Smooth muscle cell of the umbilical artery (primary cell): ENCODE measurements around the gene PCDHB12. TPM values are rescaled to one million over a fixed set of nuclear protein-coding genes. Genes with fewer than 3 reads are reported as not detected.

Experiments
- total RNA-seq: library from RNA; depleted of rRNA; stranded (reverse); fragments of >200 nt; gene quantifications from 2 replicates; pipeline ENCODE4 v1.2.3, GENCODE V29; 2014

Gene PCDHB12
- 0.05 and 0.30 TPM in 2 replicates for total RNA-seq

DNA sequence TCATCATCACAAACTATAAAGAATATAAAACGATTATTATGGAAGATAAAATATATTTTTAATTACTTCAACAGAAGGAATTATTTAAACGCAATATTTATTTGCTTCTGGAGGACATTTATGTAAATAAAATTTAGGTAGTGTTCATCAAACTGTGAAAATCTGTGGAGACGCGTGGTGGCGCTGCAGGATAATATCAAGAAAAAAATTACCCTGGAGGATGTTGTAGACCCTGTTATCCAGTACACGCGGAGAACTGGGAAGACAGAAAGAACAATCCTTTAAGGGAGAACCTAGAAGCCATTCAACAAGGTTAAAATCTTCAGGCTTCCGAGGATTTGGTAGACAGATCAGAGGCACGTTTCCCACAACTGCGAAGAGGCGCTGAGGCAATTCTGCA lies at the start of gene PCDHB12:
Gene PCDHB12, plus strand, starts transcription at position 242 of the 400 bp plus-strand sequence. CDS start 189 bp downstream, outside the sequence.

DNA sequence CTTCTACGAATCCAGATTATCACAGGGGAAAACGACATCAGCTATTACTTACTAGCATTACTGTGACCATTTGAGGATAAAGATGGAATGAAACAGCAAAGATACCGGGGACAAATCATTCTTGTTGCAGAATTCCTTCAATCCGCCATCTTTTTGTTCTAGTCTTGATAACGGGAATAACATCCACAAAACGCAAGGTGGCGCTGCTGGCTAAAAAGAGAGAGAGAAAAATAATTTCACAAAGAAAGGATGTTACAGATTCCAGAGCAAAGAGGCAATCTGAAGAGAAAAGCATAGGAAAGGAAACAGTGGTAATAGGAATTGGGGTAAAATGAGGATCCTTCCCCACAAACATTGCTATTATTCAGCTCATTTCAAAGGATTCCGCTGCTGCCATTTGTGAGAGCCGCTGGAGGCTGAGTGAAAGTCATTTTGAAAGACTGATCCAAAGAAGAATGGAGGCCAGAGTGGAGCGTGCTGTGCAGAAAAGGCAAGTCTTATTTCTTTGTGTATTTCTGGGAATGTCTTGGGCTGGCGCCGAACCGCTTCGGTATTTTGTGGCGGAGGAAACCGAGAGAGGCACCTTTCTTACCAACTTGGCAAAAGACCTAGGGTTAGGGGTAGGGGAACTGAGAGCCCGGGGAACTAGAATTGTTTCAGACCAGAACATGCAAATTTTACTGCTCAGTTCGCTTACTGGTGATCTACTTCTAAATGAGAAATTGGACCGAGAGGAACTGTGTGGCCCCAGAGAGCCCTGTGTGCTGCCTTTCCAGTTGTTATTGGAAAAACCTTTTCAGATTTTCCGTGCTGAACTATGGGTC lies 35.9 kb upstream of the PCDHB12 start, which contains the start of gene PCDHB7:
Gene PCDHB7, plus strand, starts transcription at position 264 of the 824 bp plus-strand sequence. Its CDS starts 192 bp downstream, at position 456.

GRCh38 chr5:141177577-141178191 lies 30.8 kb upstream of the PCDHB12 start, which contains the start of gene PCDHB8:
TSS of gene PCDHB8 (plus strand) at chr5:141177790. CDS start at chr5:141178035, 245 bp downstream.

DNA sequence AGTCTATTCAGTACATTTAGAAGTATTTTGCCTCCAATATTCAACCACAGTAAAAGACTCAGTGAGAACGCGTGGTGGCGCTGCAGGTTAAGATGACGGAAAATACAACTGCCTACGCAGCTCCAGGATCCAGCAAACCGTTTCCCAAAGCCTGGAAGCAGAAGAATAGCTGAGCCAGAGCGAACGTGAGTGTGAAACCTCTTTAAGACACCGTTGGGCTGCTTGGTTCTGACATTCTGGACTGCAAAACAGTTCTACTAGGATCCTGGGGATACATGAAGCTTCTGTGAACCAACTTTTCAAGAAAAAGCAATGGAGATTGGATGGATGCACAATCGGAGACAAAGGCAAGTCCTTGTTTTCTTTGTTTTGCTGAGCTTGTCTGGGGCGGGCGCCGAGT lies 26.3 kb upstream of the PCDHB12 start, which contains the start of gene PCDHB16:
Gene PCDHB16, plus strand, starts transcription at position 140 of the 400 bp plus-strand sequence. Its CDS starts 173 bp downstream, at position 313.

DNA sequence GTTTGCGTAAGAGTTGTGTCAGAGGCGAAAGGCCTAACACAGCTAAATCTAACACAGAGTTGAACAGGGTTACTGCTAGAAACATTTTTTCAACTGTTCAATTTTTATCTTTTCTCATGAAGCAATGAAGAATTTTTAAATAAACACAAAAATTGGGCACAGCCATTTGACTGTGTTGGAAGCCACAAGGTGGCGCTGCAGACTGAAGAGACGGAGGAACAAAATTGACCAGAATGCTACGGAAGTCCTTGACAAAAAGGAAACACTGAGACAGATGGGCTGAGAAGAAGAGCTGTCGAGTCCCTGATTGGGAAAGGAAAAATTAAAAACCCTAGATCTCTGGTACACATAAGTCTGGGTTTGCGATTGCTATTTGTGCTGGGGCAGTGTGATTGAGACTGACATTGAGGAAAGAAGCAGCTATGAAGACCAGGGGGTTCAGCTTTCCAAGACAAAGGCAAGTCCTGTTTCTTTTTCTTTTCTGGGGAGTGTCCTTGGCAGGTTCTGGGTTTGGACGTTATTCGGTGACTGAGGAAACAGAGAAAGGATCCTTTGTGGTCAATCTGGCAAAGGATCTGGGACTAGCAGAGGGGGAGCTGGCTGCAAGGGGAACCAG lies 21.5 kb upstream of the PCDHB12 start, which contains the start of gene PCDHB9:
Gene PCDHB9, plus strand, starts transcription at position 265 of the 616 bp plus-strand sequence. Its CDS starts 158 bp downstream, at position 423.

GRCh38 chr5:141192110-141192725 lies 16.3 kb upstream of the PCDHB12 start, which contains the start of gene PCDHB10:
TSS of gene PCDHB10 (plus strand) at chr5:141192353. CDS start at chr5:141192553, 200 bp downstream.

DNA sequence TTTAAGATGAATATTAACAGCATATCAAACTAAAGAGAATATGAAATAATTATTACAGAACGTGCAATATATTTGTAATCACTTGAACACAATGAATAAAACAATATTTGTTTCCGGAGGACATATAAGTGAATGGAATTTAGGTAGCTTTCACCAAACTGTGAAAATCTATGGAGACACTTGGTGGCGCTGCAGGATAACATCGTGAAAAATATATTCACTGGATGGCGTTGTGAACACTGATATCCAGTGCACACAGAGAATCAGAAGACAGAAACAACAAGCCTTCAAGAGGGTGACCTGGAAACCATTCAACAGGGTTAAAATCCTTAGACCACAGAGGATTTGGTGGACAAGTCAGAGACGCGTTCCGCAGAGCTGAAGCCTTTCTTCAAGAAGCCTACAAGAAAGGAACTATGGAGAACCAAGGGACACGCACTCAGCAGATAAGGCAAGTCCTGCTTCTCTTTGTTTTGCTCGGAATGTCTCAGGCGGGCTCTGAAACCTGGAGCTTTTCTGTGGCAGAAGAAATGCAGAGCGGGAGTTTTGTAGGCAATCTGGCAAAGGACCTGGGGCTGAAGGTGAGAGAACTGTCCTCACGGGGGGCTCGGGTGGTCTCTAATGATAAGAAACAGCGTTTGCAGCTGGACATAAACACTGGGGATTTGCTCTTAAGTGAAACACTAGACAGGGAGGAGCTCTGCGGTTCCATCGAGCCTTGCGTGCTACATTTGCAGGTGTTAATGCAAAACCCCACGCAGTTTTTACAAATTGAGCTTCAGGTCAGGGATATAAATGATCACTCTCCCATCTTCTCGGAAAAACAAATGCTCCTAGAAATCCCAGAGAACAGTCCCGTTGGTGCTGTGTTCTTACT lies 8.9 kb upstream of the PCDHB12 start, which contains the start of gene PCDHB11:
Gene PCDHB11, plus strand, starts transcription at position 269 of the 877 bp plus-strand sequence. Its CDS starts 148 bp downstream, at position 417.

DNA sequence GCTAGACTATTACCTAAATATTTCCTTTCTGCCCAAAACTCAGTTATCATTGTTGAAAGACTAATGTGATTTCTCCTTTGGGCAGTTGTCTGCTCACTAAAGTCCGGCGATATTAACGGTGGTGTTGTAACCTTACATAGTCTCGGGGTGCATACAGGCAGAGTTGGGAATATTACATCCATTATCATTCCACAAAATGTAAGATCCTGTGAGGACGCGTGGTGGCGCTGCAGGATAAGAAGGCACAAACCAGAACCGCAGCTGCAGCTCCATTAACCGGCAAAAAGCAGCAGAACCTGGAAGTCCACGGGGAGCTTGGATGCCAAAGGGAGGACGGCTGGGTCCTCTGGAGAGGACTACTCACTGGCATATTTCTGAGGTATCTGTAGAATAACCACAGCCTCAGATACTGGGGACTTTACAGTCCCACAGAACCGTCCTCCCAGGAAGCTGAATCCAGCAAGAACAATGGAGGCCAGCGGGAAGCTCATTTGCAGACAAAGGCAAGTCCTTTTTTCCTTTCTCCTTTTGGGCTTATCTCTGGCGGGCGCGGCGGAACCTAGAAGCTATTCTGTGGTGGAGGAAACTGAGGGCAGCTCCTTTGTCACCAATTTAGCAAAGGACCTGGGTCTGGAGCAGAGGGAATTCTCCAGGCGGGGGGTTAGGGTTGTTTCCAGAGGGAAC lies 5.3 kb downstream of the PCDHB12 start, which contains the start of gene PCDHB13:
Gene PCDHB13, plus strand, starts transcription at position 264 of the 684 bp plus-strand sequence. Its CDS starts 205 bp downstream, at position 469.

DNA sequence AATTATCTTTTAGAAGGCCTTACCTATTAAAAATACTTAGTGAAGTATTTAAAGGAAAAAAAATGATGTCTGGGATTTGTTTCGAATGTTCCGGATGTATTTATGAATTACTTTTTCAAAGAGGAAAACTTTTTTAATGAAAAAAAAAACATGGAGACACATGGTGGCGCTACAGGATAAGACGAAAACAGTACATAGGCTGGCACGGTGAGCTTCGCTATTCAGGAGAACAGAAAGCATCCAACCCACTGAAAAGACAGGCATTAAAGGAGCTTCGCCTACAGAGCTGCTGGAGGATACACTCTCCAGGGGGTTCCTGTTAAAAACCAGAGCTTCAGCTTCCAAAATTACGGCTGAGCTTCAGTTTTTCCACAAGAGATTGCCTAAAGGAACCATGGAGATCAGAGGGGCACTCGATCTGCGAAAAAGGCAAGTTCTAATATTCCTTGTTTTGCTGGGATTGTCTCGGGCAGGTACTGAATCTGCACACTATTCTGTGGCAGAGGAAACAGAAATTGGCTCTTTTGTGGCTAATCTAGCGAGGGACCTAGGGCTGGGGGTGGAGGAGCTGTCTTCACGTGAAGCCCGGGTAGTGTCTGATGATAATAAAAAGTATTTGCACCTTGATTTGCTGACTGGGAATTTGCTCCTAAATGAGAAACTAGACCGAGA lies 14.7 kb downstream of the PCDHB12 start, which contains the start of gene PCDHB14:
Gene PCDHB14, plus strand, starts transcription at position 232 of the 672 bp plus-strand sequence. Its CDS starts 163 bp downstream, at position 395.

GRCh38 chr5:141245250-141245717 lies 36.8 kb downstream of the PCDHB12 start, which contains the start of gene PCDHB15:
TSS of gene PCDHB15 (plus strand) at chr5:141245395. CDS start at chr5:141245579, 184 bp downstream.

Other genes with a start within 250 kb of the PCDHB12 start
- gene PCDHAC2, start 242.2 kb upstream of the PCDHB12 start, total RNA-seq, result 0.30 and 0.32 TPM in 2 replicates
- not detected in 2 replicates for gene PCDHB1, start 157.3 kb upstream of the PCDHB12 start, total RNA-seq
- gene PCDHB2, start 114.1 kb upstream of the PCDHB12 start, total RNA-seq, result 0.59 and 0.74 TPM in 2 replicates
- gene PCDHB3, start 108.2 kb upstream of the PCDHB12 start, total RNA-seq, result 0.09 and 0.30 TPM in 2 replicates
- gene PCDHB4, start 86.9 kb upstream of the PCDHB12 start, total RNA-seq, result under 0.01 and 0.09 TPM in 2 replicates
- gene PCDHB5, start 73.5 kb upstream of the PCDHB12 start, total RNA-seq, result 0.60 and 1.8 TPM in 2 replicates
- 0.14 and 0.30 TPM in 2 replicates for gene PCDHB6, start 58.7 kb upstream of the PCDHB12 start, total RNA-seq
- gene PCDHB7, start 36.1 kb upstream of the PCDHB12 start, total RNA-seq, result 0.18 and 0.89 TPM in 2 replicates
- gene PCDHB8, start 30.9 kb upstream of the PCDHB12 start, total RNA-seq, result 0.05 and 0.89 TPM in 2 replicates
- 0.09 and 0.30 TPM in 2 replicates for gene PCDHB16, start 26.3 kb upstream of the PCDHB12 start, total RNA-seq
- gene PCDHB9, start 21.6 kb upstream of the PCDHB12 start, total RNA-seq, result 0.18 and 0.30 TPM in 2 replicates
- gene PCDHB10, start 16.4 kb upstream of the PCDHB12 start, total RNA-seq, result 0.42 and 0.59 TPM in 2 replicates
- 0.05 and 0.30 TPM in 2 replicates for gene PCDHB11, start 9.1 kb upstream of the PCDHB12 start, total RNA-seq
- 0.28 and 0.89 TPM in 2 replicates for gene PCDHB13, start 5.2 kb downstream of the PCDHB12 start, total RNA-seq
- 0.42 and 1.5 TPM in 2 replicates for gene PCDHB14, start 14.6 kb downstream of the PCDHB12 start, total RNA-seq
- 0.28 and 0.59 TPM in 2 replicates for gene PCDHB15, start 36.7 kb downstream of the PCDHB12 start, total RNA-seq
- 0.28 and 0.30 TPM in 2 replicates for gene SLC25A2, start 95.3 kb downstream of the PCDHB12 start, total RNA-seq
- gene TAF7, start 112.1 kb downstream of the PCDHB12 start, total RNA-seq, result 79.9 and 81.4 TPM in 2 replicates
- 0.69 and 0.89 TPM in 2 replicates for gene PCDHGA1, start 121.8 kb downstream of the PCDHB12 start, total RNA-seq
- 3.5 and 3.9 TPM in 2 replicates for gene PCDHGA2, start 130.0 kb downstream of the PCDHB12 start, total RNA-seq
- gene PCDHGA3, start 135.1 kb downstream of the PCDHB12 start, total RNA-seq, result 1.6 and 2.1 TPM in 2 replicates
- 3.3 TPM in 2 replicates for gene PCDHGB1, start 141.4 kb downstream of the PCDHB12 start, total RNA-seq
- gene PCDHGA4, start 146.3 kb downstream of the PCDHB12 start, total RNA-seq, result 5.8 and 6.5 TPM in 2 replicates
- 2.1 and 2.4 TPM in 2 replicates for gene PCDHGB2, start 151.3 kb downstream of the PCDHB12 start, total RNA-seq
- 0.89 and 0.92 TPM in 2 replicates for gene PCDHGA5, start 155.4 kb downstream of the PCDHB12 start, total RNA-seq
- 6.5 and 6.8 TPM in 2 replicates for gene PCDHGB3, start 161.5 kb downstream of the PCDHB12 start, total RNA-seq
- gene PCDHGA6, start 165.2 kb downstream of the PCDHB12 start, total RNA-seq, result 3.2 and 4.2 TPM in 2 replicates
- gene PCDHGA7, start 174.0 kb downstream of the PCDHB12 start, total RNA-seq, result 4.2 and 6.8 TPM in 2 replicates
- 25.5 and 27.3 TPM in 2 replicates for gene PCDHGB4, start 179.0 kb downstream of the PCDHB12 start, total RNA-seq
- 2.8 and 3.0 TPM in 2 replicates for gene PCDHGA8, start 183.9 kb downstream of the PCDHB12 start, total RNA-seq
- gene PCDHGB5, start 189.2 kb downstream of the PCDHB12 start, total RNA-seq, result 30.9 and 34.3 TPM in 2 replicates
- gene PCDHGA9, start 194.1 kb downstream of the PCDHB12 start, total RNA-seq, result 3.6 and 4.5 TPM in 2 replicates
- 2.4 and 2.8 TPM in 2 replicates for gene PCDHGB6, start 199.3 kb downstream of the PCDHB12 start, total RNA-seq
- gene PCDHGA10, start 204.3 kb downstream of the PCDHB12 start, total RNA-seq, result 6.8 and 8.6 TPM in 2 replicates
- 8.3 and 10.1 TPM in 2 replicates for gene PCDHGB7, start 209.0 kb downstream of the PCDHB12 start, total RNA-seq
- 12.5 and 19.4 TPM in 2 replicates for gene PCDHGA11, start 212.3 kb downstream of the PCDHB12 start, total RNA-seq
- gene PCDHGA12, start 221.8 kb downstream of the PCDHB12 start, total RNA-seq, result 16.3 and 33.7 TPM in 2 replicates